Measurements from ENCODE around the gene ELK4.

Gene ELK4

DNA sequence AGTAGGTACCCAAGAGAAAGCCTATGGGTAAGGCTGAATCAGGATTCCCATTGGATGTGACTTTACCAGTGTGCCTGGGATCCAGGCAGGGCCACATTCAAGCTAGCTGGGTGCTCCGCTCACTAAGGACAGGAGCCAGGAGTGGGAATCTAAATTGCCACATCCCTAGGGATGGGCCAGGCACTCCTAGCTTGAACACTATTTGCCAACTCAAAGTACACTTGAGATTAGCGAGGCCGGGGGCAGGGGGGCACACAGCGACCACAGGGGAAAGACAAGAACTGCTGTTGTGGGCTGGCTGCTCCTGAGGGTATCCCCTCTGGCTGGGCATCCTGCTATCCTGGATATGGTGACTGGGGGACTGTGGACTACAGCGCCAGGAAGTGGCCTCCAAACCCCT is 44.2 kb upstream of the ELK4 start:
- H3K27me3 ChIP-seq (replicated peaks; ENCODE audit: insufficient read depth, low read length): peaks cover 30% of the 10 kb centered on the region
- TF ChIP-seq EZH2phosphoT487 (IDR thresholded peaks at IDR 0.05; ENCODE audit: low read length) (no peak), EZH2 (optimal IDR thresholded peaks at IDR 0.05; ENCODE audit: low read depth, low read length) (no peak)
- TF ChIP-seq, protein P1, sequence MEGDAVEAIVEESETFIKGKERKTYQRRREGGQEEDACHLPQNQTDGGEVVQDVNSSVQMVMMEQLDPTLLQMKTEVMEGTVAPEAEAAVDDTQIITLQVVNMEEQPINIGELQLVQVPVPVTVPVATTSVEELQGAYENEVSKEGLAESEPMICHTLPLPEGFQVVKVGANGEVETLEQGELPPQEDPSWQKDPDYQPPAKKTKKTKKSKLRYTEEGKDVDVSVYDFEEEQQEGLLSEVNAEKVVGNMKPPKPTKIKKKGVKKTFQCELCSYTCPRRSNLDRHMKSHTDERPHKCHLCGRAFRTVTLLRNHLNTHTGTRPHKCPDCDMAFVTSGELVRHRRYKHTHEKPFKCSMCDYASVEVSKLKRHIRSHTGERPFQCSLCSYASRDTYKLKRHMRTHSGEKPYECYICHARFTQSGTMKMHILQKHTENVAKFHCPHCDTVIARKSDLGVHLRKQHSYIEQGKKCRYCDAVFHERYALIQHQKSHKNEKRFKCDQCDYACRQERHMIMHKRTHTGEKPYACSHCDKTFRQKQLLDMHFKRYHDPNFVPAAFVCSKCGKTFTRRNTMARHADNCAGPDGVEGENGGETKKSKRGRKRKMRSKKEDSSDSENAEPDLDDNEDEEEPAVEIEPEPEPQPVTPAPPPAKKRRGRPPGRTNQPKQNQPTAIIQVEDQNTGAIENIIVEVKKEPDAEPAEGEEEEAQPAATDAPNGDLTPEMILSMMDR (IDR thresholded peaks at IDR 0.05; ENCODE audit: low read length): no peak
- no peaks in the 10 kb centered on the region for H3K79me2 ChIP-seq (ENCODE audit: low read length)
- no peak overlapping the region for H3K4me2 ChIP-seq (ENCODE audit: low read depth, low read length)
- 0 out of 2 replicates have a peak, but pooled peaks cover 2% of the 10 kb centered on the region for H4K20me1 ChIP-seq (ENCODE audit: insufficient read depth, low read length)
- no peak for DNase-seq
- no peaks in the 10 kb centered on the region for H3K9me3 ChIP-seq (replicated peaks; ENCODE audit: insufficient read depth, low read length)
- H3K27ac ChIP-seq (ENCODE audit: low read length): no peak overlapping the region
- H3F3A ChIP-seq (ENCODE audit: insufficient read depth, low read length): peaks cover 21% of the 10 kb centered on the region
- no peak overlapping the region for H3K4me3 ChIP-seq (ENCODE audit: low read length)
- H3K9me2 ChIP-seq (replicated peaks; ENCODE audit: insufficient read depth, low read length): no peaks in the 10 kb centered on the region
- H3K4me1 ChIP-seq (ENCODE audit: low read length): peaks cover 19% of the 10 kb centered on the region
- H3K36me3 ChIP-seq (replicated peaks; ENCODE audit: insufficient read depth, low read length): no peaks in the 10 kb centered on the region
- H2AFZ ChIP-seq (ENCODE audit: low read length): no peak overlapping the region
- H3K9ac ChIP-seq (ENCODE audit: low read length): no peak overlapping the region

DNA sequence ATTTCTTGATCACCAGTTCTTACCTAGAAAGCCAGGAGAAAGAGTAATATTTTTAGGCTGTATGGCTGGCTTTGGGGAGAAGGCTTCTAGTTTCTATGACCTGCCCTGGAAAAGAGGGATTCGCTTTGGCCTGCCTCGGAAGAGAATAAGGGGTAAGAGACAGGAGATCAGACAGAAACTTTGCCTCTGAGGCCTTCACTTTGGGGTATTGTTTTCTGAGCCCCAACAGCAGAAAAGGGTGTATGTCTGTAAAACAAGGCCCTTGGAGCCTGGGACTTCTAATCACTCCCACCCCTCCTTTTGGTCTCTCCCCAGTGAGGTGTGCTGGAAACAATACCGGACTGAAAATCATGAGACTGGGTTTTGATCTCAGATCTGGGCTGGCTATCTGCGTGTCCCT is 43.4 kb upstream of the ELK4 start:
- Histone ChIP-seq H3K27me3 (replicated peaks; ENCODE audit: insufficient read depth, low read length) (peaks cover 32% of the 10 kb centered on the region), H3K4me2 (ENCODE audit: low read depth, low read length) (no peak overlapping the region), H3K27ac (ENCODE audit: low read length) (no peak overlapping the region), H3F3A (ENCODE audit: insufficient read depth, low read length) (peaks cover 21% of the 10 kb centered on the region), H2AFZ (ENCODE audit: low read length) (no peak overlapping the region), H3K9ac (ENCODE audit: low read length) (no peak overlapping the region), H3K4me1 (ENCODE audit: low read length) (peaks cover 22% of the 10 kb centered on the region), H3K9me3 (replicated peaks; ENCODE audit: insufficient read depth, low read length) (no peaks in the 10 kb centered on the region), H3K4me3 (ENCODE audit: low read length) (no peak overlapping the region), H3K9me2 (replicated peaks; ENCODE audit: insufficient read depth, low read length) (no peaks in the 10 kb centered on the region), H3K79me2 (ENCODE audit: low read length) (no peaks in the 10 kb centered on the region), H3K36me3 (replicated peaks; ENCODE audit: insufficient read depth, low read length) (no peaks in the 10 kb centered on the region), H4K20me1 (ENCODE audit: insufficient read depth, low read length) (0 out of 2 replicates have a peak, but pooled peaks cover 2% of the 10 kb centered on the region)
- no peak for TF ChIP-seq EZH2phosphoT487 (IDR thresholded peaks at IDR 0.05; ENCODE audit: low read length)
- no peak for TF ChIP-seq EZH2 (optimal IDR thresholded peaks at IDR 0.05; ENCODE audit: low read depth, low read length)
- TF ChIP-seq, protein P1 (IDR thresholded peaks at IDR 0.05; ENCODE audit: low read length): no peak
- no peak for DNase-seq

DNA sequence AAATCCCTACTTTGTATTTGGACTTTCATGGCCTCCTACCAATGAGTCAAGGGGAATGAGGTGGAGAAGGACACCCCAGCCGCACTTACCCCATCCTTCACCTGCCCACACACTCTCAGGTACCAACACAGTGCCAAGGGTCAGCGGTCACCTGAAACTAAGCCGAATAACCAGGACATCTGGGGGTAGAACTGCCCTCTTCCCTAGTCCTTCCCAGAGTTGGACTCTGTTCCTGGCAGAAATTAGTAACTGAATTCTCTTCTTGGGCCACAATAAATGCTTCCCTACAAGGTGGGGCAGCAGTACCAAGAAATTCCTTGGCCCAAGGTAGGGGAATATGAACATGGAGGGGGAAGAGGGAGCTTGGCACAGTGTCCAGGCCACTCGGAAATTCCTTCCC is 41.2 kb upstream of the ELK4 start:
- no peak for TF ChIP-seq EZH2 (optimal IDR thresholded peaks at IDR 0.05; ENCODE audit: low read depth, low read length)
- TF ChIP-seq, protein P1 (IDR thresholded peaks at IDR 0.05; ENCODE audit: low read length): no peak
- no peak for TF ChIP-seq EZH2phosphoT487 (IDR thresholded peaks at IDR 0.05; ENCODE audit: low read length)
- Histone ChIP-seq H2AFZ (ENCODE audit: low read length) (no peak overlapping the region), H3F3A (ENCODE audit: insufficient read depth, low read length) (peaks cover 21% of the 10 kb centered on the region), H3K9ac (ENCODE audit: low read length) (no peak overlapping the region), H4K20me1 (ENCODE audit: insufficient read depth, low read length) (0 out of 2 replicates have a peak, but pooled peaks cover 2% of the 10 kb centered on the region), H3K79me2 (ENCODE audit: low read length) (no peaks in the 10 kb centered on the region), H3K4me3 (ENCODE audit: low read length) (no peak overlapping the region), H3K4me1 (ENCODE audit: low read length) (peaks cover 22% of the 10 kb centered on the region), H3K4me2 (ENCODE audit: low read depth, low read length) (no peak overlapping the region), H3K27ac (ENCODE audit: low read length) (no peak overlapping the region), H3K27me3 (replicated peaks; ENCODE audit: insufficient read depth, low read length) (peaks cover 55% of the 10 kb centered on the region), H3K9me2 (replicated peaks; ENCODE audit: insufficient read depth, low read length) (no peaks in the 10 kb centered on the region), H3K9me3 (replicated peaks; ENCODE audit: insufficient read depth, low read length) (no peaks in the 10 kb centered on the region), H3K36me3 (replicated peaks; ENCODE audit: insufficient read depth, low read length) (no peaks in the 10 kb centered on the region)
- no peak for DNase-seq

Measured in MM.1S (cell line).